Type B pancreatic cell (in vitro differentiated cells): ENCODE data around the gene SMIM22. TPM values are rescaled to one million over a fixed set of nuclear protein-coding genes. Genes with fewer than 3 reads are reported as not detected.
A peak's percentile ranks its signal among the peaks of the same experiment; 100 is the strongest.

ENCODE experiments used
- DNase-seq: peaks from one replicate; pipeline ENCODE4 v3.0.0; 2021; ENCODE audit warnings: mixed read lengths; ENCODE audit not compliant: unreplicated experiment; ENCODE audit errors: extremely low spot score
- H3K27ac Mint-ChIP-seq: 2 replicates; pipeline ENCODE4 v1.8.0; 2021; ENCODE audit warnings: mild to moderate bottlenecking, mixed read lengths
- H3K27me3 Mint-ChIP-seq: 2 replicates; pipeline ENCODE4 v1.8.0; 2021; ENCODE audit warnings: mixed read lengths
- H3K36me3 Mint-ChIP-seq: 2 replicates; pipeline ENCODE4 v1.8.0; 2021; ENCODE audit warnings: mixed read lengths
- H3K4me1 Mint-ChIP-seq: one replicate; pipeline ENCODE4 v1.8.0; 2021; ENCODE audit warnings: mixed read lengths; ENCODE audit not compliant: unreplicated experiment
- H3K4me3 Mint-ChIP-seq: 2 replicates; pipeline ENCODE4 v1.8.0; 2021; ENCODE audit warnings: mild to moderate bottlenecking, mixed read lengths
- H3K9me3 Mint-ChIP-seq: 2 replicates; pipeline ENCODE4 v1.8.0; 2021; ENCODE audit warnings: mixed read lengths
- total RNA-seq: library from RNA; stranded (reverse); gene quantifications from 2 replicates; pipeline ENCODE4 v1.2.1, GENCODE V29; 2021; ENCODE audit warnings: low replicate concordance
- TF ChIP-seq, protein P1 (sequence below): fragments of 200-600 bp; sonication (generic); conservative IDR thresholded peaks from 2 replicates; pipeline ENCODE4 v1.5.0; 2021; ENCODE audit warnings: antibody characterized with exemption, mild to moderate bottlenecking

SMIM22 gene
- total RNA-seq, 1 donor from 2014 or later, result 7.8 TPM

DNA sequence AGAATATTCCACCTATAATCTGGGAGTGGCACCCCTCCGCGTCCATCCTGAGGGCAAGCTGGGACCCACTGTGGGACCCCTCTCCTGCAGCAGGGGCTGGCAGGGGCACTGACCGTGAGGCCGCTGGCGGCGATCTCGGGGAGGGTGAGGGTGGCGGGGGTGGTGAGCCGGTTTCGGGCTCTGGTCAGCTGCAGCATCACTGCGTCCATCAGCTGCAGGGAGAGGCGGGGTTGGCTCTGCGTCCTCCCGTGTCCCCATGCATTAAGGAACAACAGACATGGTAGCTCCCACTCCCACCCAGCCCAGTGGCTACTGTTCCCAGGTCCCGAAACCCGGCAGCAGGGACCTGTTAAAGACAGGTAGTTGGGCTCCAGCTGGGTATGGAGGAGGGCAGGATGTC is 3.3 kb downstream of the SMIM22 start:
- H3K36me3 Mint-ChIP-seq, result no peaks in the 10 kb centered on the region
- no peak overlapping the region for H3K4me3 Mint-ChIP-seq
- no peaks in the 10 kb centered on the region for H3K27me3 Mint-ChIP-seq
- TF ChIP-seq, protein P1, sequence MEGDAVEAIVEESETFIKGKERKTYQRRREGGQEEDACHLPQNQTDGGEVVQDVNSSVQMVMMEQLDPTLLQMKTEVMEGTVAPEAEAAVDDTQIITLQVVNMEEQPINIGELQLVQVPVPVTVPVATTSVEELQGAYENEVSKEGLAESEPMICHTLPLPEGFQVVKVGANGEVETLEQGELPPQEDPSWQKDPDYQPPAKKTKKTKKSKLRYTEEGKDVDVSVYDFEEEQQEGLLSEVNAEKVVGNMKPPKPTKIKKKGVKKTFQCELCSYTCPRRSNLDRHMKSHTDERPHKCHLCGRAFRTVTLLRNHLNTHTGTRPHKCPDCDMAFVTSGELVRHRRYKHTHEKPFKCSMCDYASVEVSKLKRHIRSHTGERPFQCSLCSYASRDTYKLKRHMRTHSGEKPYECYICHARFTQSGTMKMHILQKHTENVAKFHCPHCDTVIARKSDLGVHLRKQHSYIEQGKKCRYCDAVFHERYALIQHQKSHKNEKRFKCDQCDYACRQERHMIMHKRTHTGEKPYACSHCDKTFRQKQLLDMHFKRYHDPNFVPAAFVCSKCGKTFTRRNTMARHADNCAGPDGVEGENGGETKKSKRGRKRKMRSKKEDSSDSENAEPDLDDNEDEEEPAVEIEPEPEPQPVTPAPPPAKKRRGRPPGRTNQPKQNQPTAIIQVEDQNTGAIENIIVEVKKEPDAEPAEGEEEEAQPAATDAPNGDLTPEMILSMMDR, result no peak
- H3K9me3 Mint-ChIP-seq, result no peaks in the 10 kb centered on the region
- DNase-seq, result no peak
- no peak overlapping the region for H3K27ac Mint-ChIP-seq
- H3K4me1 Mint-ChIP-seq, result peaks cover 11% of the 10 kb centered on the region

DNA sequence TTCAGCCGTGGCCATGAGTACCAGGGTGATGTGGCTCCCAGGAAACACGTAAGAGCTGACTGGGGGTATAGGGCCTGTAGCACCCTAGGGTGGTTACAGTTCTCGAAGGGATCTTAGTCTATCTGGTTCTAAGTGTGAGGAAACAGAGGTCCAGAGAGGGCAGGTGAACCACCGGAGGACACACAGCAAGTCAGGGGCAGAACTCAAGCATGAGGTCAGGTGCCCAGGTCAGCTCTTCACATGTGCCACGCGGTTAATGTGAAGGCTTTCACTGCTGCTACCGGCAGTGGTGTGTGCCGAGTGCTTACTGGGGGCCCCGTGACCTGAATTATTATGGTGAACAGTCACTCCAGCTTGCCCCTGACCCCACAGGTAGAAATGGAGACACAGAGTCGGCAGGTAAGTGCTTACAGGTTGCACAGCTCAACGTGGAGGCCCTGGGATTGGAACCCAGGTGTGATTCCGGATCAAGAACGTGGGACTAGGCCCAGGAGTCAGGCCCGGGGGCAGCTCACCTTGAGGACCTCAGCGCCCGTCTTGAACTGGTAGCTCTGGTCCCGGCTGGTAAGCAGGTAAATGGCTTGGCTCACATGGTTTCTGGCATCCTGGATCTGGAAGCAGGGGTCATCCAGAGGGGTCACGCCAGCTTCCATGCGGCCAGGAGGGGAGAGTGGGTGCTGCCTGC is 4.1 kb downstream of the SMIM22 start:
- Mint-ChIP-seq H3K4me1 (peaks cover 18% of the 10 kb centered on the region), H3K27ac (no peak overlapping the region), H3K36me3 (no peaks in the 10 kb centered on the region), H3K9me3 (no peaks in the 10 kb centered on the region), H3K27me3 (no peaks in the 10 kb centered on the region), H3K4me3 (no peak overlapping the region)
- no peak for DNase-seq
- TF ChIP-seq, protein P1, result no peak

DNA sequence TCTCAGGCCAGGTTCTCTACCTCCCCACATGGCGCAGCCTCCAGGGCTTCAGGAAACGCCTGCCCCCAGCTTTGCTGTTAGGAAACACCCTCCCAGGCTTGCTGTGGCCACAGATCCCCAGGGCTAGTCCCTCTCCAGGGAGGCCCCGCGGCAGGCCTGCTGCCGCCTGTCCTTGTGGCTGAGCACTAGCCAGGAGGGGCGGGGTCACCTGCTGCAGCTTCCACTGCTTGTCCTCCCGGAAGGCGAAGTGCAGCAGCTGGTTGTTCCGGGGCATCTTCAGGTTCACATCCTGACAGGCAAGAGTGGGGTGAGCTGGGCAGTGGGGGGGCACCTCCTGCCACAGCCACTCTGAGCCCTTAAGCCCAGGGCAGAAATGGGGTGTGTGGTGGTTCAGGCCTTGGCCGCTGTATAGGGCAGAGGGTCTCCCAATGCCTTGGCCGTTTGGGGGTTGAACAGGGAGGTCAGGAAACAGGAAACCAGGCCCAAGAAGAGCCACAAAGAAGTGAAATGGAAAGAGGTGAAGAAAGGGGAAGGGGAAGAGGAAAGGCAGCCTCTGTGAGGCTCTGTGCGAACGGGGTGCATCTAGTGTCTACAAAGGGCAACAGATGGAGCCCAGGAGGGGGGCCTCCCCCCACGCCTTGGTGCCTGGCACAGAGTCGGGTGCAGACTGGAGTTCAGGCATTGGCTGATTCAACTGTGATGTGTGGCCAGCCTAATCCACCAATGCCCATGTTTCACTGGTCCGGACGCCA is 5.3 kb downstream of the SMIM22 start:
- peaks cover 3% of the 10 kb centered on the region for H3K36me3 Mint-ChIP-seq
- H3K4me1 Mint-ChIP-seq, result peaks cover 18% of the 10 kb centered on the region
- no peaks in the 10 kb centered on the region for H3K27me3 Mint-ChIP-seq
- no peak for DNase-seq
- peak overlapping the region; percentile 72 for H3K27ac Mint-ChIP-seq
- no peaks in the 10 kb centered on the region for H3K9me3 Mint-ChIP-seq
- TF ChIP-seq, protein P1, result no peak
- H3K4me3 Mint-ChIP-seq, result peak overlapping the region; percentile 78

DNA sequence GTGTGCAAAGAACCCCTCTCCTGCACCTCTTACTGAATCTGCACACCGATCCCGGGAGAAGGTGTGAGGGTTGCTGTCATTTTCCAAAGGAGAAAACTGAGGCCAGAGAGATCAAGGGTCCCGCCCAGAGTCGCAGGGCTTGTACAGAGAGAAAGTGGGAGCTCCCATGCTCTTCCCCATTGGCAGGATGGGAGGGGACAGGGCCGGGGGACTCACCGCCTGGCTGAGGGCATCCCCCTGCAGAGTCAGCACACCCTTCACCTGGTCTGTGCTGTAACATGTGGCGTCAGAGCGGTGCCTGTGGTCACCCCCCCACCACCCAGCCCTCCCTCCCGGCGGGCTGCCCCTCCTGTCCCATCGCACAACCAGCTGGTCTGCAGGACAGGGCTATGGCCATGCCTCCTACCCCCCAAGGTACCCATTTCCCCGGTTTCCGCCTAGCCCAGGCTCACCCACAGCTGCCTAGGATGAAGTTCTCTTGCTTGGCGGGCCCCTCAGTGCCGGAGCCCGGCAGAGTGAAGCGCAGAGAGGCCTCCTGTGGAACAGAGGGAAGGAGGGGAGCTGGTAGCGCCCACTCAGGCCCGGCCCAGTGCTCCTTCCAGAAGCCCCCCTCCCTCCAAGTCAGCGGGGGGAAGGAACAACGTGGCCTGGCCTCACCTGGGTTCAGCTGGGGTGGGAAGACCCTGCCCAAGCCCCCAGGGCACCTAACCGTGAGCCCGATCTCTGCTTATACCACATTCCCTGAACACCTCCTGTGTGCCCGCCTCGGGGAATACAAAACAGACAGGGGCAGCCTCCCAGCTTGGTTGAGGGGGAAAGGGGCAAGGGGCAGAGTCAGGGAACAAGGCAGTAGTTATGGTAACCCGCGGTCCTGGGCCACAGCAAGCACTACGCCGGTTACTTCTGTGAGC is 6.1 kb downstream of the SMIM22 start:
- Mint-ChIP-seq H3K36me3 (peaks cover 3% of the 10 kb centered on the region), H3K27ac (peak overlapping the region; percentile 79), H3K4me3 (peak overlapping the region; percentile 90), H3K27me3 (no peaks in the 10 kb centered on the region), H3K9me3 (no peaks in the 10 kb centered on the region), H3K4me1 (peaks cover 18% of the 10 kb centered on the region)
- TF ChIP-seq, protein P1, result no peak
- no peak for DNase-seq

DNA sequence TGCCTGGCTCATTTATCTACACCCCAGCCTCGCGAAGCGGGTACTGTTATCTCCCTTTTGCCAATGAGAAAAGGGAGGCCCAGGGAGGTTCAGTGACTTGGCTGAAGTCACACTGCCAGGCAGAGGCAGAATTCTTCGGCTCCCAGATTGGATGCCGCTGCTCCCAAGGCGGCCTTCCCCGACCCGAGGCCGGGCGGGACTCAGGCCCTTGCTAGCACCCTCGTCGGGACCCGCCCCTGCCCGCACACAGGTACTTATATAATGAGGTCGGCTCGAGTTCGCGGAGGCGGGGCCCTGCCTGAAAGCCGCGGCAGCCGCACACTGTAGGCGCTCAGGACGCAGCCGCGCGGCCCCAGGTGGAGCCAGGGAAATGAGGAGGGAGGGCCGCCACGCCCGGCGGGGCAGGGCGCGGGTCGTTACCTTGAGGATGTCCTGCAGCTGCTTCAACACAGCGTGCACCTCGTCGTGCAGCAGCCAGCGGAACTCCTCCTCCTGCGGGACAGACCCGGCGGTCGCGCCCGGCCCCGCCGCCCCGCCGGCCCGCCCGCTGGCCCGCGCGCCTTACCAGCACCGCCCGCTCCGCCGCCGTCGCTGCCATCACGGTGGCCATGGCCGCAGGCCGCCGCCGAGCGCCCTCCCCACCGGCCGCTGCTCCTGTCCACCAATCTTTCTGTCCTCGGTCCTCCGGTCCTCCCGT is 6.9 kb downstream of the SMIM22 start, which contains the start of gene ROGDI:
ROGDI (minus strand) TSS at position 672 of the 697 bp plus-strand sequence; CDS start at position 610, 62 bp downstream.
- Mint-ChIP-seq H3K27ac (peak within 1 kb of the TSS; percentile 86), H3K4me3 (peak within 1 kb of the TSS; percentile 90), H3K9me3 (no peaks in the 10 kb centered on the region), H3K4me1 (peaks cover 18% of the 10 kb centered on the region), H3K27me3 (no peaks in the 10 kb centered on the region), H3K36me3 (peaks cover 3% of the 10 kb centered on the region)
- peak; percentile 87 for DNase-seq
- TF ChIP-seq, protein P1, result no peak
